Hematopoietic multipotent progenitor cell treated with erythropoietin and hydrocortisone succinate and interleukin-3 and kit ligand, for 8 days (in vitro differentiated cells): ENCODE data around the gene KAZN.
A peak's percentile ranks its signal among the peaks of the same experiment; 100 is the strongest.

Source experiments
- DNase-seq: peaks from one replicate; pipeline ENCODE4 v3.0.0-alpha.2; 2015

KAZN gene

GRCh38 chr1:15102646-15103045 is 504.2 kb downstream of the KAZN start:
- DNase-seq, result no peak

- DNase-seq, result no peak
Measured at GRCh38 chr1:15103211-15103610, 504.7 kb downstream of the KAZN start.

- DNase-seq, result no peak
Measured at GRCh38 chr1:15103906-15104305, 505.4 kb downstream of the KAZN start.

- DNase-seq, result no peak
Measured at GRCh38 chr1:15104768-15105167, 506.3 kb downstream of the KAZN start.

DNA sequence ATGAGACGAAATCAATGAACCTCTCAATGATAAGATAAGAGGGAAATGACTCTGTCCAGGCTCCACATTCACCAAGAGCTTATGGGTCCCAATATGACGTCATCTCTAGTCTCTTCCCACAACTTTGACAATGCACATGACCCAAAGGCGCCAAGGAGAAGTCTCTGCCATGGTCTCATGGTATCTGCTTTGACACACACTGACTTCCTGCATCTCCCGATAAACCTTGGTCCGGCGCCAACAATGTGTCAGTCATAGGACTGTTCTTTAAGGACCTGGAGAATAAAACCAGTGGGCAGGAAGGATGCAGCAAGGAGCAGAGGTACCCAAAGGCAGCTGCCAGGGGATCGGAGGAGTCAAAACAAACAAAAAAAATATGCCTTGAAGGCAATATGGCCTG is 508.1 kb downstream of the KAZN start:
- peak; percentile 76 for DNase-seq

GRCh38 chr1:15107058-15107687 is 508.7 kb downstream of the KAZN start:
- DNase-seq, result no peak

GRCh38 chr1:15107911-15108310 is 509.4 kb downstream of the KAZN start:
- DNase-seq, result no peak

DNA sequence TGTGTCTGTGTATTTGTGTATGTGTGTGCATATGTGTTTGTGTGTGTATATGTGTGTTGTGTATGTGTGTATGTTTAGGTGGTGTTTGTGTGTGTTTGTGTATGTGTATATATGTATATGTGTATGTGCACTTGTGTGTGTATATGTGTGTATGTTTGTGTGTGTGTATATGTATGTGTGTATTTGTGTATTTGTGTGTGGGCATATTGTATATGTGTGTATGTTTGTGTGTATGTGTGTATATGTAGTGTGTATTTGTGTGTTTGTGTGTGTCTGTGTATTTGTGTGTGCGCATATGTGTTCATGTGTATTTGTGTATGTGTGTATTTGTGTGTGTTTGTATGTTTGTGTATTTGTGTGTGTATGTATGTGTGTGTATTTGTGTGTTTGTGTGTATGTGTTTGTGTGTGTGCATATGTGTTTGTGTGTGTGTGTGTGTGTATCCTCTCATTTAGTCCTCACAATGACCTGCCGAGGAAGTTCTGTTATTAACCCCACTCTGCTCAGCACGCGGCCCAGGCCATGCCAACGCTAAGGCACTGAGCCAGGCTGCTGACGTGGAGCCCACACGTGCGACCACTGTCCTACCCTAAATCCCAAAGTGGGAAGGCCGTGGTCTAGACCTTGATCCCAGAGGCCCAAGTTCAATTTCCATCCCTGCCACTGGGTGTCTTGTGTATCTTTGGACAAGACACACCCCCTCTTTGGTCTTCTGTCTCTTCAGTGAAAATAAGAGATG is 511.8 kb downstream of the KAZN start:
- no peak for DNase-seq

- DNase-seq, result no peak
Measured at GRCh38 chr1:15110867-15111230, 512.4 kb downstream of the KAZN start.

GRCh38 chr1:15113146-15113545 is 514.7 kb downstream of the KAZN start:
- no peak for DNase-seq

GRCh38 chr1:15114884-15115283 is 516.4 kb downstream of the KAZN start:
- no peak for DNase-seq

- DNase-seq, result no peak
Measured at GRCh38 chr1:15115542-15116330, 517.3 kb downstream of the KAZN start.

DNA sequence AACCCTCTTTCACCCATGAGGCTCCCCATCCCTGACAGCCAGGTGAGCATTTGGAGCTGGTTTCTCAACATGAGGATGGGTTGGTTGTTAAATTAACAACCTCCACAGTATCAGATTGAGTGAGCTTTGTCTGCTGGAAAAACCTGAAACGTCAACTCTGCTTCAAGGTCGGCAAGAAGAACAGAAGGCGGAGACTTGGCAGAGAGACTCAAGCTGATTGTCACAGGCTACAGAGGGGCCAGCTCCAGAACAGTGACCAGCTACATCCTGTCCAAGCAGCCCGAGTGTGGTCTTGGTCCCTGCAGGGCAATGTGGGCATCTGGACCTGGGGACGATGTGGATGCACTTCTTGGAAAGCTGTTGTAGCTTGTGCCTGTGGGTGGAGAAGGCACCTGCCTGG is 518.5 kb downstream of the KAZN start:
- no peak for DNase-seq

GRCh38 chr1:15117671-15118325 is 519.3 kb downstream of the KAZN start:
- no peak for DNase-seq

DNA sequence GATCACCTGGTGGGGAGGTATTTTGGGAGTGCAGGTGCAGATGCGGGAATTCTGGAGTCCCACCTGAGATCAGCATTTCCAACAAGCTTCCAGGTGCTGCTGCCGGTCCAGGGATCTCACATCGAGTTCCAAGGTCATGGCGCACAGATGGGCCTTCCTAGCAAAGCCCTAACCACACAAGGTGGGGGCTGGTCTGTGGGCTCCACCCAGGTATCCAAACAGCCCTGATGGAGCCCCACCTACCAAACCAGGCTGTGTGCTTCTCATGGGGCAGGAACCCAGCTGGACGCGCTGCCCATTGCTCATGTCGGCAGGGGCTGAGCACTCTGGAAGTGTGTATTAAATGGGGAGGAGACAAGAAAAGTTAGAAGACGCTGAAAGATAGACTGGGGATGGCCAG is 520.1 kb downstream of the KAZN start:
- no peak for DNase-seq

DNA sequence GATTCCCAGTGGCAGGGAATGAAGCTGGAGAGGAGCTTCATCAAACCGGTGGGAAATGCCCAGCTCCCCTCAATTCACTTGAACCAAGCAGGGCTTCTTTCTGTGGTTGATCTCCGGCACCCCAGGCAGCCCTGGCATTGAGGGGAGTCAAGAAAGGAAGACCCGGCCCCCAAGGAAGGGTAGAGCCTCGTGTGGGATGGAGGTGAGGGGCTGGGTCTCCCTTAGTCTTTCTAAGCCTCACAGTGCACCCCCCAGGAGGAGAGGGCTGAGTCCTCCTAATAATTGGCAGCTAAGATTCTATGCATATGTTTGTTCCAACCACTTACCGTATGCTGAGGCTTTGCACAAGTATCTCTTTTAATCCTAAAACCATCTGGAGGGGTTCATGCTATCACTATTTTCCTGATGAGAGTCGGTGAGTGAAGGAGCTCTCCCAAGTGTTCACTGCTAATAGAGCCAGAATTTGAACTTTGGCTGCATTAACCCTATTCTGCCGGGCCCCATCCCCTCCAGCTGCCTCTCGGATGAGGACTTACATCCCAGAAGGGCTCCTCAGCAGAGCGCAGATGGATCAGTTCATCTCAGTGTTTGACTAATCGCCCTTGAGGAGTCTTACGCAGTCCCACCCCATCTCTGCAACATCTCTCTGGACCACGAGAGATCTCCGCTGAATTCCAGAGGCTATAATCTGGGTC is 521.9 kb downstream of the KAZN start:
- DNase-seq, result no peak

GRCh38 chr1:15122331-15122730 is 523.8 kb downstream of the KAZN start:
- no peak for DNase-seq

DNA sequence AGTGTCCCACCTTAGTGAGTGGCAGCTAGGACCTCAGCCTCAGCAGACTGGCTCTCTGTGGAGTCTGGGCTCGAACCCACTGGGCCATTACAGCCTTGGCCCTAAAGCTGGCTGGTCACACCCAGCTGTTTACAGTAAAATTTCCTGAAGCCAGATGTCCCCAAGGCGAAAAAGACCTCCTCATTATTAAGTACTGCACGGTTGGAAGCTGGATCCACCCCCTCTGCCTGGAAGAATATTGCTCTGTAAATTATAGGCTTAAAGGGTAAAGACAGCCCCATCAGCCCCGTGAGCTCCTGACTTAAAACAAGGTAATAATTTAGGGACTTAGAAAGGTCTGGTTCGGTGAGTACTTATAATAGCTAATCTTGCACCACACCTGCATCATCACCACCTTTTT is 524.8 kb downstream of the KAZN start:
- no peak for DNase-seq

GRCh38 chr1:15123925-15124324 is 525.4 kb downstream of the KAZN start:
- no peak for DNase-seq

- DNase-seq, result no peak
Measured at GRCh38 chr1:15124362-15125100, 526.0 kb downstream of the KAZN start.

DNA sequence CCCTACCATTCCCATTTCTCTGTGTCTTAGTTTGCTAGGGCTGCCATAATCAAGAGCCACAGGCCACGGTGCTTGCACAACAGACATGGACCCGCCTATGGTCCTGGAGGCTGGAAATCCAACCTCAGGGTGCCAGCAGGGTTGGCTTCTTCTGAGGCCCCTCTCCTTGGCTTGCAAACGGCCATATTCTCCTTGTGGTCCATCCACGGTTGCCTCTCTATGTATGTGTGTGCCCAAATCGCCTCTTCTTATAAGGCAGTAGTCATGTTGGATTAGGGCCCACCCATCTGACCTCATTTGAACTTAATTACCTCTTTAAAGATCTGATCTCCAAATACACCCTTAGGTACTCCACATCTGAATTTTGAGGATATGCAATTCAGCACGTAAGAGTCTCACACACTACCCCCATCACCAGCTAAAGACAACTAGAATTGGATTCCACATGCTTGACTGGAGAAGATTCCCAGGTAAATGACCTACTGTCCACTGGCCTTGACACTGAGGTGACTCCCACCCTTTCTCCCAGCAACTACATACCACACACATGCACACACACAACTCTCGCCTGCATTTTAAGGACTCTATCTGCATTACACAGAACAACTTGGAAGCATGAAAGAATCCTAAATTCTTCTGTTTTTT is 526.7 kb downstream of the KAZN start:
- DNase-seq, result no peak

DNA sequence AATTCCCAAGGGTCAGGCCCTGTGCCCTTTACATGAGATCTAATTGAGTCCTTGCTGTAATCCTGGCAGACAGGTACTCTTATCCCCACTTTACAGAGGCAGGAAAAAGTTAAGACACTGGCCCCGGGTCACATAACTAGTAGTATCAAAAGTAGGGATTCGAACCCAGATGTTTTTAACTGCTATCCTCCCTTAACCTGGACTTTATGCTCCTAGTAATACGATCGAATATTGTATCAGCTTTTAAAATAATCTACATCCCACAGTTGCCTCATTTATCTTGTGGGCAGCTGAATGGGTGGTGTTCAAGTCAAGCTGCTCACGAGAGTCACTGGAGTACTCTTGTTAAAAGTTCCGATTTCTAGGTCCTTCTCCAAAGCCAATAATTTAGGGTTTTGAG is 529.6 kb downstream of the KAZN start:
- DNase-seq, result no peak
